ENCODE results near the gene HCRTR2.

Gene HCRTR2

GRCh38 chr6:55174211-55175026 lies at the start of gene HCRTR2:
TSS of gene HCRTR2 (plus strand) at chr6:55174515. CDS start at chr6:55174588, 73 bp downstream.
- peak within 1 kb of the TSS; percentile 36 for H3K4me3 ChIP-seq (ENCODE audit: low read depth, low read length)
- TF ChIP-seq CTCF (IDR thresholded peaks at IDR 0.05; ENCODE audit: low read depth, low read length, missing control alignments), result no peak
- in situ Hi-C loops (cut with HindIII; ENCODE audit: low sequenced_read_pairs), result no loop called here
- DNase-seq (ENCODE audit: low read depth), result no peak

DNA sequence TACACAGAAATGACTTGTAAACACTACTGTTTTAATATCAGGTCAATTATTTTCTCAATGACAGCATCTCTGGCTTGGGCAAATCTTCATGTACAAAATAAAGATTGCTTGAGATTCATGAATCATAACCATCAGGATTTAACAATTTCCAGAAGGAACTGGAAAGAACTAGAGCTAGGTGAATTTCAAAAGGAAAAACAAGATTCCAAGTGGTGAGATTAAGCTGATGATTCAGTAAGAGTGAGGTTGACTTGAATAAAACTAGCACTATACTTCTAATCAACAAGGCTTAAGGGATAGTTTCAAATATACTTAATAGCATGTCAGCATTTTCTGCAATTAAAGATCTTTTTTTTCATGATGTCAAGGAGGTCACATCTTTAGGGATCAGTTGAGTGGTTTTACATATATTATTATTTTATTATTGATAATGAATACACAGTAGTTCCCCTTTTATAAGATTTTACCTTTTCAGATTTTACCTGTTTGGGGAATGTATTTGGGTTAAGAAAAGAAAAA lies 43.5 kb upstream of the HCRTR2 start:
- no peak for TF ChIP-seq CTCF (IDR thresholded peaks at IDR 0.05; ENCODE audit: low read depth, low read length, missing control alignments)

DNA sequence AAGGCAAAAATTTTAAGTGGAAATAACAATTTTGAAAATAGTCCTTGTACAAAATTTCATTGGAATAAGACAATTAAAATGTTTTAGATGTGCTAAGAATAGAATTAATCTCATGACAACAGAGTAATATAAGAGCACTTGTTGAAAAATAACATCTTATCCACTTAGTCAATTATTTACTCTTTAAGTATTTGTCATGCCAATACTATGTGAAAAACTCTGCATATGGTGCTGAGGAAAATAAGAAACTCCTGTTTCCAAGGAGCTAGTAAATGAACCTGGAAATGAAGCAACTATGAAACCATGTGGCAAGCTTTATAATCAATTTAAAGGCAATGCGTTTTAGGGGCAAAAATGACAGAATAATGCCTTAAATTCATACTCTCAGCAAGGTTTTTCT lies 42.7 kb upstream of the HCRTR2 start:
- no peak for TF ChIP-seq CTCF (IDR thresholded peaks at IDR 0.05; ENCODE audit: low read depth, low read length, missing control alignments)
- in situ Hi-C loops (cut with HindIII; ENCODE audit: low sequenced_read_pairs), result no loop called here
- no peak for DNase-seq (ENCODE audit: low read depth)
- no peak overlapping the region for H3K4me3 ChIP-seq (ENCODE audit: low read depth, low read length)

More for the DNA sequence above, 43.5 kb upstream of the HCRTR2 start:
- in situ Hi-C loops (cut with HindIII; ENCODE audit: low sequenced_read_pairs), result no loop called here
- DNase-seq (ENCODE audit: low read depth), result no peak
- no peak overlapping the region for H3K4me3 ChIP-seq (ENCODE audit: low read depth, low read length)

- TF ChIP-seq CTCF (IDR thresholded peaks at IDR 0.05; ENCODE audit: low read depth, low read length, missing control alignments), result no peak
- H3K4me3 ChIP-seq (ENCODE audit: low read depth, low read length), result no peak overlapping the region
- no peak for DNase-seq (ENCODE audit: low read depth)
- in situ Hi-C loops (cut with HindIII; ENCODE audit: low sequenced_read_pairs), result no loop called here
These were observed 37.4 kb upstream of the HCRTR2 start for GRCh38 chr6:55136916-55137315.

DNA sequence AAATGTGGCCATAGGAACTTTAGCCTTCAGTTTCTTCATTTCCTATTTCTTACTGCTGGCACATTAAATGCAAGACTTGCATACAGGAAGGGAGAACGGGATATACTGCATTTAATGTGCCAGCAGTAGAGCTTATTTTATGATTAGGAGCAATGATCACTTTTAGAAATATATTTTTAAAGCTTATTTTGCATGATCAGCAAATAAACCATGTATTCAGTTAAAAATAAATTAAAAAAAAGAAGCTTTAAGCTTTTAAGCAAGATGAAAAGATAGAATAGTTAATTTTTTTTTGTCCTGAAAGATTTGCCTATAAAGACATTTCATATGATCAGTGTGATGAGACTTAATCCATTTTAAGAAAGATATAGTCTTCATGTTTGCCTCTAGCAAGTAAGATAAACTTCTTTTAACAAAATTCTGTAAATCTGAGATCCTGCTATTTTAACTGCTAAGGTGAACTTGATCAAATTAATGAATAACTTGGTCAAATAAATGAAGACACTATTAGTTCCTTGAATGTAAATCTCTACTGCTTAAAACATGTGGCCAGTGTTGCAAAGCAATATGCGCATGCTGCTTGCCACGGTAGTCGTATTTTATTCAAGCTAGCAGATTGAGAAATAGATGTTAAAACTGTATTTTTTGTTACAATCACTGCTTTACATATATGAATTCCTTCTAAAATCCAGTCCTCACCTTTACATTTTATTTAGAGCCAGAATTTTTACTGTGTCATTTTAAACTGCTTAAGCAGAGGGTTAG lies 36.2 kb upstream of the HCRTR2 start:
- H3K4me3 ChIP-seq (ENCODE audit: low read depth, low read length), result no peak overlapping the region
- no peak for TF ChIP-seq CTCF (IDR thresholded peaks at IDR 0.05; ENCODE audit: low read depth, low read length, missing control alignments)
- in situ Hi-C loops (cut with HindIII; ENCODE audit: low sequenced_read_pairs), result no loop called here
- DNase-seq (ENCODE audit: low read depth), result no peak

DNA sequence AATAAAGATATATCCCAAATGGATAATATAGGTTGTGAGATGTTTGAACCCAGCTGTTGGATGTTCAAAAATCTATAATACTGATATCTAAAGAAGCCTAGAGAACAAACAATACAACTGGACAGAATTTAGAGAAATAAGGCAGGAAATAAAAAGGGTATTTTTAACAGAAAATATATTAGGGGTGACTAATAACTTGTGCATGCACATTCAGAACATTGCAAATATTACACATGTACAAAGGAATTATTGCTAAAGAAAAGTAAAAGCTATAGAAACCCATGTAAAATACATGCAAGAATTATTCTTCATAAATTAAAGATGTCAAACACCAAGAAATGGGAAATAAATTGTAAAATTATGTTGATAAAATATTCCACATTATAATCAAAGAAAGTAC lies 32.7 kb upstream of the HCRTR2 start:
- no peak overlapping the region for H3K4me3 ChIP-seq (ENCODE audit: low read depth, low read length)
- no peak for DNase-seq (ENCODE audit: low read depth)
- in situ Hi-C loops (cut with HindIII; ENCODE audit: low sequenced_read_pairs), result no loop called here
- no peak for TF ChIP-seq CTCF (IDR thresholded peaks at IDR 0.05; ENCODE audit: low read depth, low read length, missing control alignments)
